ENCODE measurements around the gene MPPED2. TPM values are rescaled to one million over a fixed set of nuclear protein-coding genes. Genes with fewer than 3 reads are reported as not detected.

Gene MPPED2
- total RNA-seq, 1 donor from 2014 or later, result 179 TPM

DNA sequence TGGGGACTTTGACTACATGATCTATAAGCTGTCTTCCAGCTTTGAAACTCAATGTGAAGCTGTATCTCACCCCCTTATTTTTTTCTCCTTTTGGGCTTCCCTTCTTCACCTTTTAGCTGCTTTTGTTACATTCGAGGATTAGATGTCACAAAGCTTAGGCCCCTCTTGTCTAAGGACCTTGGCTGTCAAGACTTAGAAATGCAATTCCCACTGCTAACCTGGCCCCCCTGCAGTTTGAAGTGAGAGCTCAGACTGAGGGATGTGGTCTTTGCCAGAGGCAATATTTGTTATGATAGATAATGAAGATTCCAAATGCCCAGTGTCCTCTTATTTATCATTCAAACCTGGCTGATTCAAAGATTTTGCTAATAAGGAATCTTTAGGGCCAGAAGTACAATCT is 135.0 kb downstream of the MPPED2 start:
- H3K4me3 Mint-ChIP-seq, result no peak overlapping the region
- peak overlapping the region; percentile 51 for H3K27ac Mint-ChIP-seq
- H3K9me3 Mint-ChIP-seq, result no peaks in the 10 kb centered on the region
- H3K27me3 Mint-ChIP-seq (ENCODE audit: low read depth), result no peaks in the 10 kb centered on the region
- TF ChIP-seq, protein P1, sequence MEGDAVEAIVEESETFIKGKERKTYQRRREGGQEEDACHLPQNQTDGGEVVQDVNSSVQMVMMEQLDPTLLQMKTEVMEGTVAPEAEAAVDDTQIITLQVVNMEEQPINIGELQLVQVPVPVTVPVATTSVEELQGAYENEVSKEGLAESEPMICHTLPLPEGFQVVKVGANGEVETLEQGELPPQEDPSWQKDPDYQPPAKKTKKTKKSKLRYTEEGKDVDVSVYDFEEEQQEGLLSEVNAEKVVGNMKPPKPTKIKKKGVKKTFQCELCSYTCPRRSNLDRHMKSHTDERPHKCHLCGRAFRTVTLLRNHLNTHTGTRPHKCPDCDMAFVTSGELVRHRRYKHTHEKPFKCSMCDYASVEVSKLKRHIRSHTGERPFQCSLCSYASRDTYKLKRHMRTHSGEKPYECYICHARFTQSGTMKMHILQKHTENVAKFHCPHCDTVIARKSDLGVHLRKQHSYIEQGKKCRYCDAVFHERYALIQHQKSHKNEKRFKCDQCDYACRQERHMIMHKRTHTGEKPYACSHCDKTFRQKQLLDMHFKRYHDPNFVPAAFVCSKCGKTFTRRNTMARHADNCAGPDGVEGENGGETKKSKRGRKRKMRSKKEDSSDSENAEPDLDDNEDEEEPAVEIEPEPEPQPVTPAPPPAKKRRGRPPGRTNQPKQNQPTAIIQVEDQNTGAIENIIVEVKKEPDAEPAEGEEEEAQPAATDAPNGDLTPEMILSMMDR (IDR thresholded peaks at IDR 0.05; ENCODE audit: unreplicated experiment), result no peak
- no peak for DNase-seq (ENCODE audit: low spot score in 2 of 2, unreplicated experiment in 2 of 2)
- H3K4me1 Mint-ChIP-seq, result peaks cover 69% of the 10 kb centered on the region
- peaks cover 10% of the 10 kb centered on the region for H3K36me3 Mint-ChIP-seq

DNA sequence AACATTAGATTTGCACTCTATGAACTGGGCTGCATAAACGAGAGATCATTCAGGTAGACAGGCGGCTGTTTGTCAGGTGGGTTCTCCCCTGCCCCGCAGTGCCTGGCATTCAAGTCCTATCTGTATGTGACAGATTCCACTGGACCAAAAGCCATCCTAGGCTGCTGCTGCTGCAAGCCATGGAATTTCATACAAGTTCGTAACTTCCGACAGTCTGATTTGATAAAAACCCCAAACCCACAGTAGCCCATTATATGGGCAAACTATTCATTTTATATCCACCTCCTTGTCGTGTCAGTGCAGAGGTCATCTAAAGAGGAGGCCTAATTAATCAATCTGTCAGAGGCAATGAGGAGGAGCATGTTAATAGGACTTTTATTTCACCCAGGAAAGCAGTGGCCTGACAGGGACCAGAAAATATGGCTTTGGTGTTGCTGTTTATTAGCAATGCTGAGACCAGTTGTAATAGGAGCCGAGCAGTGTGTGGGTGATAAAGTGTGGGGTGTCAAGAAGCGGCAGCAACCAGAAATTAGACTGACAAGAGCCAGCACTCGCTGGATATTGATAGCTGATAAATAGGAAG is 139.0 kb downstream of the MPPED2 start:
- Mint-ChIP-seq H3K9me3 (no peaks in the 10 kb centered on the region), H3K36me3 (peaks cover 3% of the 10 kb centered on the region), H3K4me1 (peaks cover 56% of the 10 kb centered on the region), H3K27me3 (ENCODE audit: low read depth) (no peaks in the 10 kb centered on the region), H3K4me3 (no peak overlapping the region), H3K27ac (peak overlapping the region; percentile 54)
- TF ChIP-seq, protein P1 (IDR thresholded peaks at IDR 0.05; ENCODE audit: unreplicated experiment), result no peak
- no peak for DNase-seq (ENCODE audit: low spot score in 2 of 2, unreplicated experiment in 2 of 2)

GRCh38 chr11:30446520-30446919 is 139.6 kb downstream of the MPPED2 start:
- no peak for DNase-seq (ENCODE audit: low spot score in 2 of 2, unreplicated experiment in 2 of 2)
- H3K9me3 Mint-ChIP-seq, result no peaks in the 10 kb centered on the region
- TF ChIP-seq, protein P1 (IDR thresholded peaks at IDR 0.05; ENCODE audit: unreplicated experiment), result no peak
- no peaks in the 10 kb centered on the region for H3K27me3 Mint-ChIP-seq (ENCODE audit: low read depth)
- H3K4me1 Mint-ChIP-seq, result peaks cover 51% of the 10 kb centered on the region
- peaks cover 6% of the 10 kb centered on the region for H3K36me3 Mint-ChIP-seq
- H3K27ac Mint-ChIP-seq, result peak overlapping the region; percentile 54
- H3K4me3 Mint-ChIP-seq, result no peak overlapping the region

GRCh38 chr11:30445056-30445455 is 141.1 kb downstream of the MPPED2 start:
- Mint-ChIP-seq H3K4me3 (no peak overlapping the region), H3K27me3 (ENCODE audit: low read depth) (no peaks in the 10 kb centered on the region), H3K27ac (peak overlapping the region; percentile 76), H3K4me1 (peaks cover 43% of the 10 kb centered on the region), H3K36me3 (peaks cover 14% of the 10 kb centered on the region), H3K9me3 (no peaks in the 10 kb centered on the region)
- no peak for DNase-seq (ENCODE audit: low spot score in 2 of 2, unreplicated experiment in 2 of 2)
- TF ChIP-seq, protein P1 (IDR thresholded peaks at IDR 0.05; ENCODE audit: unreplicated experiment), result no peak

DNA sequence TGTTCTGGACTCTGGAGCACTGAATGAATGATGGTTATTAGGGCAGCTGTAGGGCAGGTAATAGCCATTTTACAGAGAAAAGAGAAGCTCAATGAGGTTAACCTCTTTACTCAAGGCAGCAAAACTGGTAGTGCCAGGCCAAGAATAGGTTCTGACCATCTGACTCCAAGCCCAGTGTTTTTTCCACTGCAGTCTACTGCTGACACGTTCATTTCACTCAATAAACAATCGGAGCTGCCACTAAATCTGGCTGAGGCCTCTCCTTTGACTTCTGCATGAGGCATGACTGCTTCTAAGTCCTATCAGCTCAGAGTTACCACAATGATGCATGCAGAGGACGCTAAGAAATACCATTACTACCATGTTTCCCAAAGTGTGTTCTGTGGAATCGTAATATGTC is 145.6 kb downstream of the MPPED2 start:
- Mint-ChIP-seq H3K4me3 (no peak overlapping the region), H3K27ac (no peak overlapping the region), H3K9me3 (peaks cover 9% of the 10 kb centered on the region), H3K36me3 (peaks cover 29% of the 10 kb centered on the region), H3K4me1 (peaks cover 25% of the 10 kb centered on the region), H3K27me3 (ENCODE audit: low read depth) (no peaks in the 10 kb centered on the region)
- TF ChIP-seq, protein P1 (IDR thresholded peaks at IDR 0.05; ENCODE audit: unreplicated experiment), result no peak
- no peak for DNase-seq (ENCODE audit: low spot score in 2 of 2, unreplicated experiment in 2 of 2)

DNA sequence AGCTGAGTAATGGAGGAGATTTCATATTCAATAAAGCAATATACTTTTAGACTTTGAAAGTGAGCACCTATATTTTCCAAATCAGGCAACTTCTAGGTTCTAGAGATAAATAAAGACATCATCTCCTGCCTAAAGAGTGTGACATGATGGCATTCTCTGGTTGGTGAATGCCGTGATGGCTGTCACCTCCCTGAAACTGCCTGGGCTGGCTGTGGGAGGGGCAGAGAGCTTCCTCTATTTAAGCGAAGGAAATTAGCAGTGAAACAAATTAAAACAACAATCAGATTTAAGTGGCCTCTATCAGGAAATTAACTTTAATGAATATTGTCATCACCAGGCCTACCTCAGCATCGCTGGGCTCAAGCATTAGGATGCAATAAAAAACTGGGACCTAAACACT is 149.4 kb downstream of the MPPED2 start:
- Mint-ChIP-seq H3K9me3 (peaks cover 13% of the 10 kb centered on the region), H3K27me3 (ENCODE audit: low read depth) (no peaks in the 10 kb centered on the region), H3K4me3 (no peak overlapping the region), H3K27ac (peak overlapping the region; percentile 81), H3K36me3 (peaks cover 35% of the 10 kb centered on the region), H3K4me1 (peaks cover 30% of the 10 kb centered on the region)
- no peak for DNase-seq (ENCODE audit: low spot score in 2 of 2, unreplicated experiment in 2 of 2)
- TF ChIP-seq, protein P1 (IDR thresholded peaks at IDR 0.05; ENCODE audit: unreplicated experiment), result no peak

Data from mesothelial cell of epicardium (in vitro differentiated cells).